Progenitor cell of endocrine pancreas (in vitro differentiated cells): ENCODE measurements around the gene PNMA6E. TPM values are rescaled to one million over a fixed set of nuclear protein-coding genes. Genes with fewer than 3 reads are reported as not detected.

Experiments
- DNase-seq: peaks from one replicate; pipeline ENCODE4 v3.0.0; 2021; ENCODE audit warnings: low spot score; ENCODE audit not compliant: unreplicated experiment
- H3K27ac Mint-ChIP-seq: 2 replicates; pipeline ENCODE4 v1.8.0; 2021; ENCODE audit warnings: mild to moderate bottlenecking, moderate library complexity, mixed read lengths
- H3K27me3 Mint-ChIP-seq: 2 replicates; pipeline ENCODE4 v1.8.0; 2021; ENCODE audit warnings: mixed read lengths
- H3K36me3 Mint-ChIP-seq: 2 replicates; pipeline ENCODE4 v1.8.0; 2022; ENCODE audit warnings: mixed read lengths; ENCODE audit not compliant: insufficient read depth
- H3K4me1 Mint-ChIP-seq: 2 replicates; pipeline ENCODE4 v1.8.0; 2021; ENCODE audit warnings: low read depth, mixed read lengths
- H3K4me3 Mint-ChIP-seq: 2 replicates; pipeline ENCODE4 v1.8.0; 2021; ENCODE audit warnings: low read depth, mild to moderate bottlenecking, moderate library complexity, mixed read lengths
- H3K9me3 Mint-ChIP-seq: 2 replicates; pipeline ENCODE4 v1.8.0; 2021; ENCODE audit warnings: low read depth, mixed read lengths
- total RNA-seq: library from RNA; stranded (reverse); gene quantifications from 2 replicates; pipeline ENCODE4 v1.2.1, GENCODE V29; 2021
- TF ChIP-seq, protein P1 (sequence below): fragments of 200-600 bp; sonication (generic); IDR thresholded peaks from one replicate; pipeline ENCODE4 v1.5.0; 2021; ENCODE audit warnings: antibody characterized with exemption, mild to moderate bottlenecking; ENCODE audit not compliant: unreplicated experiment

PNMA6E gene
- total RNA-seq, 1 donor from 2014 or later, result not detected

DNA sequence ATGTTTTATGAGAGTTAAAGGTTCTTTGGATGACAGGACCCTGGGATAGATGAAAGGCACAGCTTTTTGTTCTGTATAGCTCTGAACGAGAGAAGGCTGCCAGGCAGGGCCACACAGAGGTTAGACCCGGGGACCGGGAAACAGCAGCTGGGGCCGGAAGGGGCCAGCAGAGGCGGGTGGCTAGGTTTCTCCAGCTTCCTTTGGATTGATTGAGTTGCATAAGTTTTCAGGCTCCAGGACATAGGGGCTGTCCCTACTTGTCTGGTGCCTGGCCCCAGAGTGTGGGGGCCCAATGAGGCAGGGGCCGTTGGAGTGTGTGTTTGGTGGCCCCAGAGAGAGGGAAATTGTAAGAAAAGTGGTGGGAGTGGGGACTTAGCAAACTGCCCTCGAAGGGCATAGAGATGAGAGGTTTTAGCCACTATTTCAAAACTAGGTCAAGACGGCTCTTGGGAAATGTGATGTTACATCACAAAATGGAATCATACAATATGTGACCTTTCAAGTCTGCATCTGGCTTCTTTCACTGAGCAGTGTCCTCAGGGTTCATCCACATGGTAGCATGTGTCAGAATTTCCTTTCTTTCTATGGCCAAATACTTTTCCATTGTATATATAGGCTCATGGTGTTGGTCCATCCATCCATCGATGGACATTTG, 13.8 kb upstream of the PNMA6E start:
- TF ChIP-seq, protein P1, sequence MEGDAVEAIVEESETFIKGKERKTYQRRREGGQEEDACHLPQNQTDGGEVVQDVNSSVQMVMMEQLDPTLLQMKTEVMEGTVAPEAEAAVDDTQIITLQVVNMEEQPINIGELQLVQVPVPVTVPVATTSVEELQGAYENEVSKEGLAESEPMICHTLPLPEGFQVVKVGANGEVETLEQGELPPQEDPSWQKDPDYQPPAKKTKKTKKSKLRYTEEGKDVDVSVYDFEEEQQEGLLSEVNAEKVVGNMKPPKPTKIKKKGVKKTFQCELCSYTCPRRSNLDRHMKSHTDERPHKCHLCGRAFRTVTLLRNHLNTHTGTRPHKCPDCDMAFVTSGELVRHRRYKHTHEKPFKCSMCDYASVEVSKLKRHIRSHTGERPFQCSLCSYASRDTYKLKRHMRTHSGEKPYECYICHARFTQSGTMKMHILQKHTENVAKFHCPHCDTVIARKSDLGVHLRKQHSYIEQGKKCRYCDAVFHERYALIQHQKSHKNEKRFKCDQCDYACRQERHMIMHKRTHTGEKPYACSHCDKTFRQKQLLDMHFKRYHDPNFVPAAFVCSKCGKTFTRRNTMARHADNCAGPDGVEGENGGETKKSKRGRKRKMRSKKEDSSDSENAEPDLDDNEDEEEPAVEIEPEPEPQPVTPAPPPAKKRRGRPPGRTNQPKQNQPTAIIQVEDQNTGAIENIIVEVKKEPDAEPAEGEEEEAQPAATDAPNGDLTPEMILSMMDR, result no peak
- H3K9me3 Mint-ChIP-seq, result peaks cover 12% of the 10 kb centered on the region

DNA sequence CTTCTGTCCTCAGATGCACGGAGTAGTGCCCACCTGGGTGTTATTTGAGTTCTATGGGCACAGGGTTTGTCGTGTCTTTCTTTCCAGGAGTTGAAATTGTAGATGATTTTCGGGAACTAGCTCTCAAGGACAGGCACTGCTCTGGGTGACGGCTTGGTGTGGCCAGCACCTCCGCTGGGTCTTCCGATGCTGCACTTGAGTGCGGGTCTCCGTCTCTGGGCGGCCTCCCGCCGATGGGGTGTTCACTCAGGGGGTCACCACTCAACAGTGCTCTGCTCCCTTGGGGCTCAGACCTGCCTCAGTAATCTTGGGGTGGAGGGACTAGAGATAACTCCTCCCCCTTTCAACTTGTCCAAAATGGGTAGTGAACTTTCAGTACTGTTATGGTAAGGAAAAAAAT, 12.6 kb upstream of the PNMA6E start:
- Mint-ChIP-seq H3K36me3 (no peaks in the 10 kb centered on the region), H3K27ac (no peak overlapping the region), H3K27me3 (peaks cover 18% of the 10 kb centered on the region), H3K9me3 (peaks cover 12% of the 10 kb centered on the region), H3K4me3 (no peak overlapping the region), H3K4me1 (no peaks in the 10 kb centered on the region)
- TF ChIP-seq, protein P1, result no peak
- no peak for DNase-seq

More for the DNA sequence above, 13.8 kb upstream of the PNMA6E start:
- Mint-ChIP-seq H3K4me1 (no peaks in the 10 kb centered on the region), H3K27ac (no peak overlapping the region), H3K27me3 (peaks cover 18% of the 10 kb centered on the region), H3K36me3 (no peaks in the 10 kb centered on the region), H3K4me3 (no peak overlapping the region)
- DNase-seq, result no peak

DNA sequence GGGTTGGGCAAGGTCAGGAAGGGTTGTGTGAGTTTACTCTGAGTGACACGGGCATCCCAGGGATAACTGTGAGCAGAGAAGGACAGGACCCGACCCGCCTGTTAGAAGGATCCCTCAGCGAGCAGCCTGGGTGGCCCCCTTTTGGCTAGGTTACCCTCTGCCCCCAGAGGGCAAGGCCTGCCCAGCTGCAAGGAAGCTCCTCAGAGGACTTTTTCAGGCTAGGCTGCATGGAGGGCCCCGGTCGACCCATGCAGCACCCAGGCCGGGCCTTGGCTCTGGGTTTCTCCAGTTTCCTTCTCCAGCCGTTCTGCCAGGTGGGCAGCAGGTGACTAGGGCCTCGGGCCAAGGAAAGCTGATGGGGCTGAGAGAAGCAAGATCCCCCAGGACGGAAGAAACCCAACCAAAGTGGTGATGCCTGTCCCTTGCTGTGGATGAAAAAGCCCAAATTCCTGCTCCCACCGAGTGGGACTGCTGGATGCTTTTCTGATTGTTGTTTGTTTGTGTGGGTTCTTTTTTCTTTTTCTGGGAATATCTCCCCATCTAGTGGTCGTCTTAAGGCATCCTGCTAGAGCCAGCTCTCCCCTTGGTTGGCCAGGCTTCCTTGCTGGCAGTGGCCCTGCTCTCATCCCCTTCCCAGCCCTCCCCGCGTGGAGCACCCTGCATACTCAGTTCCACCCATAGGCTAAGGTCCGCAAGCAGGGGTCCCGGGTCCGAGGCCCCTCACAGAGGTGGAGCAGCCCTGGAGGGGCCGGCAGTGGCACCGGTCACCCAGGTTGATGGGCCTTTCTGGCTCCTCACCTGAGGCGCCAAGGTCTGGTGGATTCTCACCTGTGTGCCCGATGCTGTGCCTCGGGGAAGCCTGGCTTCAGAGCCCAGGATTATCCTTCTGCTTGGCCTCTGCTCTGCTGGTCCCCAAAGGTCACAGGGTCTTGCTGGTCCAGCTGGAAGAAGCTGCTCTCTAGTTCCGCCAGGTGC, 11.9 kb upstream of the PNMA6E start:
- H3K9me3 Mint-ChIP-seq, result peaks cover 12% of the 10 kb centered on the region
- no peaks in the 10 kb centered on the region for H3K4me1 Mint-ChIP-seq
- TF ChIP-seq, protein P1, result no peak
- no peak for DNase-seq
- no peak overlapping the region for H3K27ac Mint-ChIP-seq
- peaks cover 18% of the 10 kb centered on the region for H3K27me3 Mint-ChIP-seq
- no peaks in the 10 kb centered on the region for H3K36me3 Mint-ChIP-seq
- no peak overlapping the region for H3K4me3 Mint-ChIP-seq

DNA sequence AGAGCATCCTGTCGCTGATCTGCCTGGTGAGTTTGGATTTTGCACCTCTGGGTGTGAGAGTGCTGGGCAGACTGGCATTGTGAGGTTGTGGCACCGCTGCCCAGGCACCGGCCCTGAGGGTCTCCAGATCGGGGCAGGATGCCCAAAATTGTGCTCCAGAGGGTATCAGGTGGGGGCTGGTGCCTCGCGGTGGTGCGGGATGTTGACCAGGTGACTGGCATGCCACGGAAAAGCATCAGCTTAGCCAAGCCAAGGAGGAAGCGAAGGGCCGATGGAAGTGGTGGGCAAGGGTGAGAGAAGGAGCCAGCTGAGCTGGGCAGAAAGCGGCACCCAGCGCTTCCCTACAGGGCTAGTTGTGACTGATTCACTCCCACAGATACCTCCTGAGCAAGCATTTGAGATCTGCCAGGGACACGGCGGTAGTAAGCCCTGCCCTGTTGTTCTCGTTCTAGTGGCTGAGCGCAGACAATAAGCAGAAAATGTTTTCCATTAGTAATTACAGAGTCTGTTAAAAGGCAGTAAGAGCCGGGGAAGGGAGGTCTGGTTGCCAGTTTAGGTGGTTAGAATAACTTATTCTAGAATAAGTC, 10.9 kb upstream of the PNMA6E start:
- H3K27me3 Mint-ChIP-seq, result peaks cover 18% of the 10 kb centered on the region
- no peak overlapping the region for H3K27ac Mint-ChIP-seq
- DNase-seq, result no peak
- H3K4me1 Mint-ChIP-seq, result no peaks in the 10 kb centered on the region
- peaks cover 6% of the 10 kb centered on the region for H3K9me3 Mint-ChIP-seq
- no peaks in the 10 kb centered on the region for H3K36me3 Mint-ChIP-seq
- no peak overlapping the region for H3K4me3 Mint-ChIP-seq
- TF ChIP-seq, protein P1, result no peak
